ENCODE data around the gene PLXDC1.

DNA sequence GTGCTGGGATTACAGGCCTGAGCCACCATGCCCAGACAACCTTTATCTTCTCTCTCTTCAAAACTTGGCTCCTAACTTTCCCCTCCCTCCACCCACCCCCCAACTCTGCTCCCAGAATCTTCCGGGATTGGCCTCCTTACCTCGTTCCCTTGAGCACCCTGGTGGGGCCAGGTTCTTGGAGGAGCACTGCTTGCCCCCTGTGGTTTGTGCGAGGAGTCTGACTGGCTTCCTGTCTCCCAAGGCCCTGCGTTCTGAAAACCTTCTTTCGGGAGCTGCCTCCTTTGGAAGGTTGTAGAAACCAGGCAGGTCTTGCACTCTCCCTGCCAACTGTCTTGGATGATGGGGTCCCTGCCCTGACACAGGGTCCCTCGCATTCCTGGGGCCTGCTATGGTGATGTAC is 19.8 kb downstream of the PLXDC1 start:
- no peak for TF ChIP-seq CTCF (IDR thresholded peaks at IDR 0.05 in 8 of 11, conservative IDR thresholded peaks at IDR 0.05 in 3 of 11)
- no peak for TF ChIP-seq POLR2A (IDR thresholded peaks at IDR 0.05)
